Liver (tissue), 3 donors: ENCODE data around the gene RAB11FIP3.

ENCODE experiments used
- ATF3 ChIP-seq: IDR thresholded peaks from 2 replicates; pipeline ENCODE4 v1.6.1; 2016; ENCODE audit warnings: antibody characterized with exemption
- FOXA1 ChIP-seq: IDR thresholded peaks from 2 replicates; pipeline ENCODE4 v1.6.1; 2016; ENCODE audit warnings: antibody characterized with exemption
- GABPA ChIP-seq, 2 donors: IDR thresholded peaks in 1 of 2; conservative IDR thresholded peaks in 1 of 2; 2 replicates each; pipeline ENCODE4 v1.6.1; 2016; ENCODE audit warnings: antibody characterized with exemption in 2 of 2, mild to moderate bottlenecking in 1 of 2, moderate library complexity in 1 of 2
- JUND ChIP-seq, 2 donors: IDR thresholded peaks; 2 replicates each; pipeline ENCODE4 v1.6.1; 2016; ENCODE audit warnings: antibody characterized with exemption in 2 of 2
- MAX ChIP-seq: IDR thresholded peaks from 2 replicates; pipeline ENCODE4 v1.6.1; 2016; ENCODE audit warnings: antibody characterized with exemption
- RAD21 ChIP-seq, 2 donors: IDR thresholded peaks; 2 replicates each; pipeline ENCODE4 v1.6.1; 2016; ENCODE audit warnings: antibody characterized with exemption in 2 of 2, mild to moderate bottlenecking in 2 of 2
- RXRA ChIP-seq, 2 donors: IDR thresholded peaks; 2 replicates each; pipeline ENCODE4 v1.6.1; 2017 to 2018; ENCODE audit warnings: antibody characterized with exemption in 2 of 2, mild to moderate bottlenecking in 1 of 2
- SP1 ChIP-seq: IDR thresholded peaks from 2 replicates; pipeline ENCODE4 v1.6.1; 2018; ENCODE audit warnings: antibody characterized with exemption, mild to moderate bottlenecking
- TAF1 ChIP-seq: conservative IDR thresholded peaks from 2 replicates; pipeline ENCODE4 v1.6.1; 2016; ENCODE audit warnings: antibody characterized with exemption, mild to moderate bottlenecking
- YY1 ChIP-seq: IDR thresholded peaks from 2 replicates; pipeline ENCODE4 v1.6.1; 2016; ENCODE audit warnings: antibody characterized with exemption, mild to moderate bottlenecking
- TF ChIP-seq, protein P1 (sequence below): IDR thresholded peaks from 2 replicates; pipeline ENCODE4 v1.6.1; 2016; ENCODE audit warnings: antibody characterized with exemption, mild to moderate bottlenecking
- TF ChIP-seq, protein P2 (sequence below): fragments of 150-350 bp; IDR thresholded peaks from 2 replicates; pipeline ENCODE4 v1.5.1; 2017; ENCODE audit warnings: improper control_type of control experiment, low read depth, low read length; ENCODE audit not compliant: missing input control
- TF ChIP-seq, protein P3 (sequence below): IDR thresholded peaks from 2 replicates; pipeline ENCODE4 v1.6.1; 2016; ENCODE audit warnings: antibody characterized with exemption
- donor health status: healthy.
- donor health status: healthy.

DNA sequence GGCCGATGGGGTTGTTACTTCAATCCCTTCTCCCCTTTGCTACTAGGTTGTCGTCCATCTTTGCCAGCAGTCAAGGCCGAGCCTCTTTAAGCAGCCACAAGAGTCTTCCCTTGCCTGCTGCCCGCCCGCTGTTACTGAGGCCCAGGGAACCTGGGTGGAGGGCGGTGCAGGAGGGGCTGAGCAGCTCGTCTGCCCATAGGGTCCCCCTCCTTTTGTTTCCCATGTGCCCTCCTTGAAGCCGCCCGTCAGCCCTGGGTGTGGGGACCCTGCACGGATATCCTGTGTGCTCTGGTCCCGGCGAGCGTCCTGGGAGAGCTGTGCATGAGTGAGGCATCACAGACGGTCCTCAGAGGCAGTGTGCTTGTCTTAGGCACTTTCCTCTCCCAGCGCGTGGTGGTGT, 64.2 kb downstream of the RAB11FIP3 start:
- TF ChIP-seq, protein P1, sequence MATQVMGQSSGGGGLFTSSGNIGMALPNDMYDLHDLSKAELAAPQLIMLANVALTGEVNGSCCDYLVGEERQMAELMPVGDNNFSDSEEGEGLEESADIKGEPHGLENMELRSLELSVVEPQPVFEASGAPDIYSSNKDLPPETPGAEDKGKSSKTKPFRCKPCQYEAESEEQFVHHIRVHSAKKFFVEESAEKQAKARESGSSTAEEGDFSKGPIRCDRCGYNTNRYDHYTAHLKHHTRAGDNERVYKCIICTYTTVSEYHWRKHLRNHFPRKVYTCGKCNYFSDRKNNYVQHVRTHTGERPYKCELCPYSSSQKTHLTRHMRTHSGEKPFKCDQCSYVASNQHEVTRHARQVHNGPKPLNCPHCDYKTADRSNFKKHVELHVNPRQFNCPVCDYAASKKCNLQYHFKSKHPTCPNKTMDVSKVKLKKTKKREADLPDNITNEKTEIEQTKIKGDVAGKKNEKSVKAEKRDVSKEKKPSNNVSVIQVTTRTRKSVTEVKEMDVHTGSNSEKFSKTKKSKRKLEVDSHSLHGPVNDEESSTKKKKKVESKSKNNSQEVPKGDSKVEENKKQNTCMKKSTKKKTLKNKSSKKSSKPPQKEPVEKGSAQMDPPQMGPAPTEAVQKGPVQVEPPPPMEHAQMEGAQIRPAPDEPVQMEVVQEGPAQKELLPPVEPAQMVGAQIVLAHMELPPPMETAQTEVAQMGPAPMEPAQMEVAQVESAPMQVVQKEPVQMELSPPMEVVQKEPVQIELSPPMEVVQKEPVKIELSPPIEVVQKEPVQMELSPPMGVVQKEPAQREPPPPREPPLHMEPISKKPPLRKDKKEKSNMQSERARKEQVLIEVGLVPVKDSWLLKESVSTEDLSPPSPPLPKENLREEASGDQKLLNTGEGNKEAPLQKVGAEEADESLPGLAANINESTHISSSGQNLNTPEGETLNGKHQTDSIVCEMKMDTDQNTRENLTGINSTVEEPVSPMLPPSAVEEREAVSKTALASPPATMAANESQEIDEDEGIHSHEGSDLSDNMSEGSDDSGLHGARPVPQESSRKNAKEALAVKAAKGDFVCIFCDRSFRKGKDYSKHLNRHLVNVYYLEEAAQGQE, result no peak
- TF ChIP-seq, protein P2, sequence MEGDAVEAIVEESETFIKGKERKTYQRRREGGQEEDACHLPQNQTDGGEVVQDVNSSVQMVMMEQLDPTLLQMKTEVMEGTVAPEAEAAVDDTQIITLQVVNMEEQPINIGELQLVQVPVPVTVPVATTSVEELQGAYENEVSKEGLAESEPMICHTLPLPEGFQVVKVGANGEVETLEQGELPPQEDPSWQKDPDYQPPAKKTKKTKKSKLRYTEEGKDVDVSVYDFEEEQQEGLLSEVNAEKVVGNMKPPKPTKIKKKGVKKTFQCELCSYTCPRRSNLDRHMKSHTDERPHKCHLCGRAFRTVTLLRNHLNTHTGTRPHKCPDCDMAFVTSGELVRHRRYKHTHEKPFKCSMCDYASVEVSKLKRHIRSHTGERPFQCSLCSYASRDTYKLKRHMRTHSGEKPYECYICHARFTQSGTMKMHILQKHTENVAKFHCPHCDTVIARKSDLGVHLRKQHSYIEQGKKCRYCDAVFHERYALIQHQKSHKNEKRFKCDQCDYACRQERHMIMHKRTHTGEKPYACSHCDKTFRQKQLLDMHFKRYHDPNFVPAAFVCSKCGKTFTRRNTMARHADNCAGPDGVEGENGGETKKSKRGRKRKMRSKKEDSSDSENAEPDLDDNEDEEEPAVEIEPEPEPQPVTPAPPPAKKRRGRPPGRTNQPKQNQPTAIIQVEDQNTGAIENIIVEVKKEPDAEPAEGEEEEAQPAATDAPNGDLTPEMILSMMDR, result no peak
- TF ChIP-seq FOXA1, result no peak
- TF ChIP-seq ATF3, result no peak
- TF ChIP-seq RAD21 (IDR thresholded peaks at IDR 0.05), result no peak
- TF ChIP-seq TAF1, result no peak
- TF ChIP-seq, protein P3, sequence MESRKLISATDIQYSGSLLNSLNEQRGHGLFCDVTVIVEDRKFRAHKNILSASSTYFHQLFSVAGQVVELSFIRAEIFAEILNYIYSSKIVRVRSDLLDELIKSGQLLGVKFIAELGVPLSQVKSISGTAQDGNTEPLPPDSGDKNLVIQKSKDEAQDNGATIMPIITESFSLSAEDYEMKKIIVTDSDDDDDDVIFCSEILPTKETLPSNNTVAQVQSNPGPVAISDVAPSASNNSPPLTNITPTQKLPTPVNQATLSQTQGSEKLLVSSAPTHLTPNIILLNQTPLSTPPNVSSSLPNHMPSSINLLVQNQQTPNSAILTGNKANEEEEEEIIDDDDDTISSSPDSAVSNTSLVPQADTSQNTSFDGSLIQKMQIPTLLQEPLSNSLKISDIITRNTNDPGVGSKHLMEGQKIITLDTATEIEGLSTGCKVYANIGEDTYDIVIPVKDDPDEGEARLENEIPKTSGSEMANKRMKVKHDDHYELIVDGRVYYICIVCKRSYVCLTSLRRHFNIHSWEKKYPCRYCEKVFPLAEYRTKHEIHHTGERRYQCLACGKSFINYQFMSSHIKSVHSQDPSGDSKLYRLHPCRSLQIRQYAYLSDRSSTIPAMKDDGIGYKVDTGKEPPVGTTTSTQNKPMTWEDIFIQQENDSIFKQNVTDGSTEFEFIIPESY, result no peak
- no peak for TF ChIP-seq MAX
- no peak for TF ChIP-seq JUND (IDR thresholded peaks at IDR 0.05)
- TF ChIP-seq GABPA (IDR thresholded peaks at IDR 0.05 in 1 of 2, conservative IDR thresholded peaks at IDR 0.05 in 1 of 2), result no peak
- TF ChIP-seq SP1, result no peak
- no peak for TF ChIP-seq YY1
- TF ChIP-seq RXRA (IDR thresholded peaks at IDR 0.05), result no peak
